ENCODE results near the gene PEMT.

The PEMT gene

GRCh38 chr17:17528696-17529652 lies 62.5 kb downstream of the PEMT start:
- no peak for DNase-seq

GRCh38 chr17:17527956-17528500 lies 63.5 kb downstream of the PEMT start:
- DNase-seq, result no peak

- no peak for DNase-seq
Measured at GRCh38 chr17:17527534-17527933, 64.0 kb downstream of the PEMT start.

- DNase-seq, result no peak
Measured at GRCh38 chr17:17526369-17526768, 65.1 kb downstream of the PEMT start.

- DNase-seq, result no peak
Measured at GRCh38 chr17:17525956-17526355, 65.6 kb downstream of the PEMT start.

- no peak for DNase-seq
Measured at GRCh38 chr17:17525311-17525710, 66.2 kb downstream of the PEMT start.

- no peak for DNase-seq
Measured at GRCh38 chr17:17523731-17524490, 67.6 kb downstream of the PEMT start.

- DNase-seq, result no peak
Measured at GRCh38 chr17:17523001-17523730, 68.3 kb downstream of the PEMT start.

GRCh38 chr17:17520599-17521232 lies 70.8 kb downstream of the PEMT start:
- no peak for DNase-seq

- no peak for DNase-seq
Measured at GRCh38 chr17:17519886-17520285, 71.6 kb downstream of the PEMT start.

- no peak for DNase-seq
Measured at GRCh38 chr17:17518951-17519350, 72.6 kb downstream of the PEMT start.

- DNase-seq, result no peak
Measured at GRCh38 chr17:17518014-17518413, 73.5 kb downstream of the PEMT start.

- no peak for DNase-seq
Measured at GRCh38 chr17:17516941-17517720, 74.4 kb downstream of the PEMT start.

- no peak for DNase-seq
Measured at GRCh38 chr17:17515934-17516930, 75.3 kb downstream of the PEMT start.

- no peak for DNase-seq
Measured at GRCh38 chr17:17514993-17515933, 76.2 kb downstream of the PEMT start.

- no peak for DNase-seq
Measured at GRCh38 chr17:17514361-17514992, 77.0 kb downstream of the PEMT start.

- no peak for DNase-seq
Measured at GRCh38 chr17:17513626-17514025, 77.9 kb downstream of the PEMT start.

GRCh38 chr17:17512866-17513265 lies 78.6 kb downstream of the PEMT start:
- no peak for DNase-seq
